Left lobe of liver (tissue), 2 donors: ENCODE data around the gene MUS81. TPM values are rescaled to one million over a fixed set of nuclear protein-coding genes. Genes with fewer than 3 reads are reported as not detected.
"Not testable (repeated sequence)": the region's sequence is repeated elsewhere in the genome, so short reads cannot be mapped to it uniquely, and the experiment has no call there.

Source experiments
- ATAC-seq: fragments of 200-7000 bp; cut with Tn5 transposase; one replicate; pipeline ENCODE4 v1.9.1; 2020; ENCODE audit warnings: mild to moderate bottlenecking, moderate library complexity
- DNase-seq: peaks from one replicate; pipeline ENCODE4 v3.0.0-alpha.2; 2020; ENCODE audit warnings: low spot score
- total RNA-seq: library from RNA; stranded (reverse); gene quantifications from one replicate; pipeline ENCODE4 v1.2.1, GENCODE V29; 2021
- donor health status: DM: no; HTN: no; CAD: no; lungs with moderate emphysema.
- donor health status: DM: no; HTN: yes; CAD: no.

MUS81 gene
- total RNA-seq, result 14.3 TPM

DNA sequence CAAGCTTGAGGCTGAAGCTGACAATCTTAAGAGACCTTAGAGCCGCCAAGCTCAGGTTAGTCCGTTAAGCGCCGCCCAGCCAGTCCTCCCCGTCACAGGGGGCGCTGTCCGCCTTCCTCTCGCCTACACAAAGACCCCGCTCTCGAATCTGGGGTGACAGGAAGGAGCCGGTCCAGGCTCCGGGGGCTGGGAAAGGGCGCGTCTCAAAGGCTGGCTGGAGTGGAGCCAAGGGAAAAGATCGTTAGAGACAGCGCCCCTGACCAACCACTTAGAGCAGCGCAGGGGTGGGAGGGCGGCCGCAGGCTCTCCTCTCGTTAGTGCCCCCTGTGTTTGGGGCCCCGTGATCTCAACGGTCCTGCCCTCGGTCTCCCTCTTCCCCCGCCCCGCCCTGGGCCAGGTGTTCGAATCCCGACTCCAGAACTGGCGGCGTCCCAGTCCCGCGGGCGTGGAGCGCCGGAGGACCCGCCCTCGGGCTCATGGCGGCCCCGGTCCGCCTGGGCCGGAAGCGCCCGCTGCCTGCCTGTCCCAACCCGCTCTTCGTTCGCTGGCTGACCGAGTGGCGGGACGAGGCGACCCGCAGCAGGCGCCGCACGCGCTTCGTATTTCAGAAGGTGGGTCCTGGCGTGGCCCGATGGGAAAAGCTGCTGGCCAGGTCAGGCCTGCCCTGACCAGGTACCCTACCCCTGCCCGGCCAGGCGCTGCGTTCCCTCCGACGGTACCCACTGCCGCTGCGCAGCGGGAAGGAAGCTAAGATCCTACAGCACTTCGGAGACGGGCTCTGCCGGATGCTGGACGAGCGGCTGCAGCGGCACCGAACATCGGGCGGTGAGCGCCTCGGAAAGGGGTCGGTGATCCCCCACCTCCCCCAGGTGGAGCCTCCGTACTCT lies at the start of gene MUS81:
Gene MUS81, plus strand, starts transcription at position 156 of the 887 bp plus-strand sequence. Its CDS starts 321 bp downstream, at position 477.
- DNase-seq (peak; percentile 97), ATAC-seq (peak; percentile 70)

DNA sequence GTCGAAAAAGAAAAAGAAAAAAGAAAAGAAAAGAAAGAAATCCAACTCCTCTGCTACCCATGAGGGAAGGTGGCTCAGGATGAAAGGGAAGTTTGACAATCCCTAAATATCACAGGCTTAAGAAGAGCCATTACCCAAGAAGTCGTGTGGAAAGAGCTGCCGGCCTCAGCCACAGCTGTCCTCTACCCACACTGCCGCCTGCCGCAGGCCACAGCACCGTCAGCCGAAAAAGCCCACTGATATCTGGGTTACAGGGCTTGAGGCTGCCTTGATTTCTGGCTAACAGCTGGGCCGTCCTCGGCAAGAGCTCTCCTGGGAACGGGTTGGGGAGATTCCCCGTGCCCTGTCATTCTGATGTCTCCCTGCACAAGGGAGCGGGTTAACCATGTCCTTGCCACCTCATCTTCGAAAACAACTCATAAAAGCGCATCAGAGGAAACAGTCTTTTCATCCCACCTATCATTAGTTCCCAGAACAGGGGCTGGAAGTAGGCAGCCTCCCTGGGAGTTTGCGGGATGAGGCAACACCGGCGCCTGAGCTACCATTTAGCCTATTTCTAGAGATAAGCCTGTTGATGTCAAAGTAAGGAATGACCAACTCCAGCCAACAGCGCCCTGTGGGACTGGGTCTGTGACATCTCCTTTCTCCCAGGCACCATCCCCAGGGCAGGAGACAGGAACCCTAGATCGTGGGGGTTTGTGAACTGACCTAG lies 48.3 kb upstream of the MUS81 start:
- ATAC-seq, result no peak
- no peak for DNase-seq

DNA sequence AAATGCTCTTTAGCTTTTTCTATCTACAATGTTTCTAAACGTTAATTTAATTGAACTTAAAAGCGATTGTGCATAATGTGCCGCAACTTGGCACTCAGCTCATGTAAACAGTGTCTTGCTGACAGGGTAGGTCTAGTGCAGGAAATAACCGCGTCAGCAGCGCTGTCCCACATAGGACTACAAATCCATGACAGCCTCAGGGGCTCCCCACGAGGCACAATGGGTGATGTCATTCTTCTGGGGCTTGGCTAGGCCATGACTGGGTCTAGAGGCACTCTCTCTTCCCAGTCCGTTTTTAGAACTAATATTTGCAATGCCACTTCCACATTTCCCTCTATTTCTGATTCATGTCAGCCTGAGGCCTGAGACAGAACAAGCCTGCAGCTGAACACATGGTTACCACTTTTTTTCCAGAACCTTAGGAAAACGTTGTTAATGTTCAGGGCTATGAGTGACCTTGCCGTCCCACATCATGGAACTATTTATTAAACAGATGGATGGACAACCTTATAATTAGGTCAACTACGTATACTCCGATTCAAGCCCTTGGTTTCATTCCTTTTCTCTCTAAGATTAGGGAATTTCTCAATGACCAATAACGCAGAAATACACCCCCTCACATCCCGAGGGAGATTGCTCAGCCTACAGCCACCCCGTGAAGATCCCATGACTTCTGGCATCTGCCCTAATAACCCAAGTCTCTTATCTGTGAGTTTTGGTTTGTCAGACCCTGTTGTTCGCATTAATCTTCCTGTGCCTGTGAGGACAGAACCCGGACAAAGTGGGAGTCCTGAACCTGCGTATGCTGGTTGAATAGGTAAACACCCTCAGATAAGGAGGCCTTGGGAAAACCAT lies 45.9 kb upstream of the MUS81 start:
- no peak for ATAC-seq
- no peak for DNase-seq

DNA sequence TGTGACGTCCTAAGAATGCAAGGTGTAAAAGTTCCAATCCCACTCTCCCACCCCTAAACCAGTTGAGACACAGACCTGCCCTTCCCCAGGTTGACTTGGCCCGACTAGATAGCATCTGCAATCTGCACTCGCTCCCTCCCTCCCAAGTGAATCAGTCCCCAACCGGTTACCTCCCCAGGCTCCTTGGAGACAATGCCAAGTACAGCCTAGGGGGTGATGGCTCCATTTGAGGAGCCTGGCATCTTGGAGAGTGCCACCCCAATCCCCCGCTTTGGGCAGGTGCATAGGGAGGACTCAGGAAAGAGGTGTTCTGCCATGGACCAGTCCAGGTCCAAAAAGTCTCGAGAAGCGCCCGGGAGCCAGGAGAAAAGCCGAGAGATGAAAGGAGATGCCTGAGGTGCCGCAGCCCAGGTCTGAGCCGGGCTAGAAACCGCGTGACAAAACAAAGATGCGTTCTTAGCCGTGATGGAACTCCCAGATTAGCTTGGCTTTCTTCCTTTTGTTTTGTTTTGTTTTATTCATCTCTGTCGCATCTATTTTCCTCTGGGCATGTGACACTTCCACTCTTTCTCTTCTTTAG lies 45.2 kb upstream of the MUS81 start:
- DNase-seq (no peak), ATAC-seq (no peak)

GRCh38 chr11:65816696-65817095 lies 43.5 kb upstream of the MUS81 start:
- DNase-seq (no peak), ATAC-seq (no peak)

GRCh38 chr11:65817312-65817834 lies 42.9 kb upstream of the MUS81 start:
- ATAC-seq, result no peak

GRCh38 chr11:65817835-65818680 lies 42.2 kb upstream of the MUS81 start:
- peak; percentile 94 for DNase-seq
- ATAC-seq, result peak; percentile 98

More at GRCh38 chr11:65817312-65817834, 42.9 kb upstream of the MUS81 start:
- DNase-seq, result no peak

GRCh38 chr11:65821107-65821506 lies 39.1 kb upstream of the MUS81 start:
- peak; percentile 54 for ATAC-seq
- DNase-seq, result peak; percentile 67

DNA sequence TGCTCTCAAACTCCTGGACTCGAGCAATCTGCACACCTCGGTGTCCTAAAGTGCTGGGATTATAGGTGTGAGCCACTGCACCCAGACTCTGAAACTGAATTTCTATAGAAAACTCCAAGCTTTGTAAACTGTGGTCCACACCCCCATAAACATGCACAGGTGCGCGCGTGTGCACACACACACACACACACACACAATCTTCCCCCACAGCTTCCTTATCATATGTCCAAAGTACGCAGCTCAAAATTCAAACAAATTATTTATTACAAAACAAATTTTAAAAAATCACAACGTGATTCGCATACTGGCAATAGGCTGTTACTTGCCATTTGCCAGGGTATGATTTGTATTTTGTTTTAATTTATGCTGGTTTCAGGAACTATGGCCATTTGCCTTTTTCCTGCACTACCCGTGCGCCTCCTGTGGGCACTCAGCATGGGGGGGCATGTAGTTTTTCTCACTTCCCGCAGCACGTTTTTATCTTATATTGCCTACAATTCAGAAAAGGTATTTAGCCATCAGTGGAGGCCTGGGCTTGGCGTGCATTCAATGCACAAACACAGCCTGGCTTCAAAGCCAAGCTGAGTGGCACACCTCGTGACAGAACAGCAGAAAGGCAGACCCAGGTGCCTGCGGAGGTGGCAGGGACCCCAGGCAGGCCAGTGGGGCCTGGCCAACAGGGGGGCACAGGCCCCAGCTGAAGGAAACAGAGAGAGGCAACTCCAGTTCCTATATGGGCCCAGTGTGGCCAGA lies 37.3 kb upstream of the MUS81 start:
- DNase-seq (peak; percentile 61), ATAC-seq (peak; percentile 73)

GRCh38 chr11:65826984-65827735 lies 33.1 kb upstream of the MUS81 start:
- ATAC-seq (no peak), DNase-seq (no peak)

DNA sequence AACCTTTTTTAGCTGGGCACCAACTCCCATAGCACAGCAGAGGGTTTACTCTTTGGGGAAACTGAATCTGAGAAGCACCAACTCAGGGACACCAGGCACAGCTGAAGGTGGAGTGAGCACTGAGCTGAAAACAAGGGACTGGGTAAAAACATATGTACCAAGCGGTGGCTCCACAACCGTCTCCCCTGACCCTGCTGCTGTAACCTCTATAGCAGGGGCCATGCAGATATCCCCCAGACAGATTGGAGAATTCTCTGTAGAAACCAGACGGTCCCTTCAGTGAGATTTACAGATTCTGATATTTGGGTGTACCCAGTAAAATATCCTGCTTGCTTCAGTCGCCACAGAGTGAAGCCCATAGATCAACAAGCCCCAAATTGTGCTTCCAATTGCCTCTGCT lies 30.8 kb upstream of the MUS81 start:
- no peak for ATAC-seq

GRCh38 chr11:65832231-65832630 lies 28.0 kb upstream of the MUS81 start:
- ATAC-seq, DNase-seq: not testable (repeated sequence)

More for the DNA sequence above, 30.8 kb upstream of the MUS81 start:
- no peak for DNase-seq

DNA sequence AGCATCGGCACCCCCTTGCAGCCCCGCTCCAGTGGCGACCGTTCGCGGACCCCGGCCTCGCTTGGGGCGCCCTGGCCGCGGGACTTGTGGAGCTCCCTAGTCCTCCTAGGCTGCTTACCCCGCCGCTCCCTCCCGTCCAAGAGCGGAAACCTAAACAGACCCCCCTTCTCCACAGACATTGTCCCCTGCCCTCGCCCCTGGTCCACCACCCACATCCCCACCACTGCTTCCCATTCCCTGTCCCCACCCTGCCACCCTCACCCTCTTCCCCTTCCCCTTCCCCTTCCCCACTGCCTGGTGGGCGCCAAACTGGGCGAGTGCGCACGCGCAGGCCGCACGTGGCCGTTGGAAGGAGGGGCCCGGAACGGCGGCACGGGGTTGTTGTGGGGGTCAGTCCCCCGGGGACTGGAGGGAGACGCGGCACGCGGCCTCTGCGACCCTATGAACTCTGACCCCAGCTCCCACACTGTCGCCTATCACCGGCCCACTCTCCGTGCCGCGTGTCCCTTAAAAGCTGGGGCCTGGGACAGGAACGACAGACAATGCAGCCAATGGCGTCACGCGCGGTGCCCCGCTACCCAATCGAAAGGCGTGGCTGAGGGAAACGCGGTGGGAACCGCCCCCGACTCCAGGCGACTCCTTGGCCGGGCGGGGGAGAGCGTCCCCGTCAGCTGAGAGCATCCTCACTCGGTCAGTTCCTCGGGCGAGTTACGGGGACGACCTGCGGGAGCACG lies 26.8 kb upstream of the MUS81 start, which contains the start of gene SNX32:
Gene SNX32, plus strand, starts transcription at position 667 of the 734 bp plus-strand sequence. CDS start 103 bp downstream, outside the sequence.
- ATAC-seq (peak; percentile 99), DNase-seq (peak; percentile 86)

DNA sequence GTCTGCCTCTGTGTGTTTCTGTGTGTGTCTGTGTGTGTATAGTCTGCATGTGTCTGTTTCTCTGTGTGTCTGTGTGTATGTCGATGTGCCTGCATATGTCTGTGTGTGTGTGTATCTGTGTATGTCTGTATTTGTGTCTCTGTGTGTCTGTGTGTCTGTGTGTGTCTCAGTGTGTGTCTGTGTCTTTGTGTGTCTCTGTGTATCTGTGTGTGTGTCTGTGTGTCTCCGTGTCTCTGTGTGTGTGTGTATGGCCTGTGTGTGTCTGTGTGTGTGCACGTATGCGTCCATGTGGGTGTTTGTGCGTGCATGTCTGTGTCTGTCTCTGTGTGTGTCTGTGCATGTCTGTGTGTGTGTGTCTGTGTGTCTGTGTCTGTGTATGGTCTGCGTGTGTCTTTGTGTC lies 26.0 kb upstream of the MUS81 start:
- DNase-seq, result no peak
- ATAC-seq, result no peak

DNA sequence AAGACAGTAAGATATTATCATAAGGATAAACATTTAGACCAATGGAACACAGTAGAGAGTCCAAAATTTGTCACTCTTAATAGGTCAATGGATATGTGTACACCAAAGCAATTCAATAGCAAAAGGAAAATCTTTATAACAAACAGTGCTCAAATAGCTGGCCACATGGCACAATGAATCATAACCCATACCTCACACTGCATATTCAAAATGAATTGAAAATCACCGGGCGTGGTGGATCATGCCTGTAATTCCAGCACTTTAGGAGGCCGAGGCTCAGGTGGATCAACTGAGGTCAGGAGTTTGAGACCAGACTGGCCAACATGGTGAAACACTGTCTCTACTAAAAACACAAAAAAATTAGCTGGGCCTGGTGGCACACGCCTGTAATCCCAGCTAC lies 18.1 kb upstream of the MUS81 start:
- no peak for DNase-seq
- ATAC-seq, result no peak

DNA sequence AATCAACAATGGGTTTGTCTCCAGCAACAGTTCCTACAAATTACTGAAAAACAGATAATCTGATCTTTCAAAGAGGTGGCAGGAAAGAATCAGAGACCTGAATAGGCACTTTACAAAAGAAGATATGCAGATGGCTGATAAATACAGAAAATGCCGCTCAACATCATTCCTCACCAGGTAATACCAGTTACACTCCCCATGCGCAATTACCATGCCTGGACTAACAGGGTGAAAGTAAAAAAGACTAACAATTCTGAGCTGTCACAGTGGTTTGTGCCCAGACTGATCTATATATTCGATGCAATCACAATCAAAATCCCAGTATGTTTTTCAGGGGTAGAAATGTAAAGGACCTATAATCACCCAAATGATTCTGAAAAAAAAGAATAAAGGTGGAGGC lies 16.4 kb upstream of the MUS81 start:
- DNase-seq, result no peak
- no peak for ATAC-seq

DNA sequence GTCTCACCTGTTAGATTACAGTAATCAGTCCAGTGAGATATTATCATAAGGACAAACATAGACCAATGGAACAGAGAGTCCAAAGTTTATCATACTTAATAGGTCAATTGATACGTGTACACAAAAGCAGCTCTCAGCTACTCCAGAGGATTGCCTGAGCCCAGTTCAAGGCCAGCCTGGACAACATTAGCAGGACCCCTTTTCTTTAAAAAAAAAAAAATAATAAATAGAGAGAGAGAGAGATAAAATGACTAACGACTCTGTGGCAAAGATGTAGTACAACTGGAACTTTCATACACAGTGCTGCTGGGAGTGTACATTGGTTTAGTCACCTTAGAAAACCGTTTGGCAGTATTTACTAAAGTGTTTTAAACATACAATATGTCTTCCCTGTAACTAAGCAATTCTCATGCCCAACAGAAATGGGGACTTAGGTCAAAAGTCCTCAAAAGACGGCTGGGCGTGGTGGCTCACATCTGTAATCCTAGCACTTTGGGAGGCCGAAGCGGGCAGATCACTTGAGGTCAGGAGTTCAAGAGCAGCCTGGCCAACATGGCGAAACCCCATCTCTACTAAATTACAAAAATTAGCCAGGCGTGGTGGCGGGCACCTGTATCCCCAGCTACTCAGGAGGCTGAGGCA lies 15.9 kb upstream of the MUS81 start:
- no peak for ATAC-seq

More for the DNA sequence above, 15.9 kb upstream of the MUS81 start:
- DNase-seq, result no peak
